HG02970 (cell line): ENCODE measurements around the gene PRSS56.
"Not testable (repeated sequence)": the region's sequence is repeated elsewhere in the genome, so short reads cannot be mapped to it uniquely, and the experiment has no call there.

ENCODE experiments used
- ATAC-seq: cut with Tn5 transposase; IDR thresholded peaks from one replicate; pipeline ENCODE4 v1.9.1; 2021; ENCODE audit warnings: mild to moderate bottlenecking, moderate library complexity, moderate number of reproducible peaks; ENCODE audit not compliant: unreplicated experiment, low FRiP score

PRSS56 gene

GRCh38 chr2:232523682-232524597 is 3.8 kb downstream of the PRSS56 start:
- ATAC-seq = no peak

DNA sequence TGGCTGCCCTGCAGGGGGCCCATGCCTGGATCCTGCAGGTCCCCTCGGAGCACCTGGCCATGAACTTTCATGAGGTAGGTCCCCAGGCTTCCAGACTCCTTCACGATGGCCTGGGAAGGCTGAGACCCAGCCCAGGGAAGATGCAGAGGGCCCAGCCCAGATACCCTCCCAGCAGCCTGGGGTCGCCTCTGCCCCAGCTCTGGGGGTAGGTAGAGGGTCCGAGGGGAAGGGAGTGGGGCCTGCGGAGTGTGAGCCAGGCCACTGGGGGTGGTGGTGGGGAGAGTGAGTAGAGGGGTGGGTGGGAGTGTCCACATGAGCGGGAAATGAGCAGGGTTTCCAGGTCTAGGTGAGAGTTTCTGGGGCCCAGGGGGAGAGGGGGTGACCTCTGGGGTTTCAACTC is 4.6 kb downstream of the PRSS56 start:
- ATAC-seq = no peak

DNA sequence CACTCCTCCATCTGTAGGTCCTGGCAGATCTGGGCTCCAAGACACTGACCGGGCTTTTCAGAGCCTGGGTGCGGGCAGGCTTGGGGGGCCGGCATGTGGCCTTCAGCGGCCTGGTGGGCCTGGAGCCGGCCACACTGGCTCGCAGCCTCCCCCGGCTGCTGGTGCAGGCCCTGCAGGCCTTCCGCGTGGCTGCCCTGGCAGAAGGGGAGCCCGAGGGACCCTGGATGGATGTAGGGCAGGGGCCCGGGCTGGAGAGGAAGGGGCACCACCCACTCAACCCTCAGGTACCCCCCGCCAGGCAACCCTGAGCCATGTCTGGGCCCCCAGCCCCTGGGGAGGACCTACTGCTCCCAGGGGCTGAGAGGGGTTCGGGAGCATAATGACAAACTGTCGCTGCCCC is 5.0 kb downstream of the PRSS56 start:
- no peak for ATAC-seq

DNA sequence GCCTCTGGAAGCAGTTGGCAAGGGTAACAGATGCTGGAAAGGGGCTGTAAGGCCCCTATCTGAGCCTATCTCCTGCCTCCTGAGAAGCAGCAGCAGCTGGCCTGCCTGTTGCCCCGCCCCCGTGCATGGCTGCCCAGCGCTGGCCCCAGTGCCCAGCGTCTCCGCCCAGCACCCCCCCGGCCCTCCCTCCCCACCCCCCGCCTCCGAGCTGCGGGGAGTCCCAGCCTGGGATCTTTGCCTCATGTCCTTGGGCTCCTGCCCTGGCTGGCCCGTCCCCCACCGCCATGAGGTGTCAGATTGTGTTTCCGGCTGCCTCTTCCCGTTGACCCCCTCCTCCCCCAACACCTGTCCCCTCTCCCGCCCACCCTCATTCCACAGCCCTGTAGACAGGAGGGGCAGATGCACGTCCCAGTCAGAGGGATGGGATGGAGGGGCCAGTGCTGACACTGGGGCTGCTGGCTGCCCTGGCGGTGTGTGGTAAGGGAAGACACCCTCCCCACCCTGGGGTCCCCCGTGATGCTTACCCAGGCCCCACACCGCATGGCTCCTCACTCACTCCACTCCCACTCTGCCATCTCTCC is 5.7 kb downstream of the PRSS56 start, which contains the start of gene CHRND:
Gene CHRND, plus strand, starts transcription at position 370 of the 581 bp plus-strand sequence. Its CDS starts 56 bp downstream, at position 426.
- no peak for ATAC-seq

DNA sequence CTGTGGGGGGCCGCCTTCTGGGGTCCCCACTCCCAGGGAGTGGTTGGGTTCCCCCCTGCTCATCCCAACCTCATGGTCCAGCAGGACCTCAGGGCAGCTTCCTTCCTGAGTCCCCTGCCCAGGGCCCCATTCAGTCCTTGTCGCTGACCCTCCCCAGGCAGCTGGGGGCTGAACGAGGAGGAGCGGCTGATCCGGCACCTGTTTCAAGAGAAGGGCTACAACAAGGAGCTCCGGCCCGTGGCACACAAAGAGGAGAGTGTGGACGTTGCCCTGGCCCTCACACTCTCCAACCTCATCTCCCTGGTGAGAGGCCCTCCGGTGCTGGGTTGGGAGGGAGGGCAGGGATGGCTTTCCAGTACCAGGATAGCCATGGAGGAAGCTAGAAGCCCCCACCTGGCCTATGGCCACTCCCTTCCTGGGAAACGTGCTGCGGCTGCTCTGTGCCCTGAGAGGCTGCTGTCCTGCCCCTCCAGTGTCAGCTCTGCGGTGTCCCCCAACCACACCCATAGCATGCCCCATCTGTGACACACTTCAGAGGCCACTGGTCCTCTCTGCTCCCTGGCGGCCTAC is 6.3 kb downstream of the PRSS56 start:
- ATAC-seq = no peak

DNA sequence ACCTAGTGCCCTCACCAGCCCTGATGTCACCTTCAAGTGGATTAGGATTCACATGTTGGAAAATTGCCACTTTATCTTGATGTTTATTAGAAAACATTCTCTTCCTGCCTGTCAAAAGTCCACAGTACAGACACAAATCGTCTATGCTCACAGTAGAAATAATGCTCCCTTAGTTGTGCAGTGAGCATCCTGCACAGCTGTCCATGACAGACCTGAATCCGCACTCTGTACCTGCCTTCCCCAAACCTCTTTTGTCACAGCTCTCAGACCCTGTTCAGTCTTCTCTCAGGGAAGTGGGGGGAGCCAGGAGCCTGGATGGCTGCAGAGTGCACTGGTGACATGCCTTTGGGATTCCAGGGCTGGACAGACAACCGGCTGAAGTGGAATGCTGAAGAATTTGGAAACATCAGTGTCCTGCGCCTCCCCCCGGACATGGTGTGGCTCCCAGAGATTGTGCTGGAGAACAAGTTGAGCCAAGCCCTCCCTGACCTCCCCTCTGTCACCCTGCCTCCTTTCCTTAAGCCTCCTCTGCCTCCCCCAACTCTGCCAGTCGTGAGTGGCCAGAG is 7.8 kb downstream of the PRSS56 start:
- ATAC-seq = no peak

- ATAC-seq = no peak
Observed at GRCh38 chr2:232528746-232529460, 8.7 kb downstream of the PRSS56 start.

DNA sequence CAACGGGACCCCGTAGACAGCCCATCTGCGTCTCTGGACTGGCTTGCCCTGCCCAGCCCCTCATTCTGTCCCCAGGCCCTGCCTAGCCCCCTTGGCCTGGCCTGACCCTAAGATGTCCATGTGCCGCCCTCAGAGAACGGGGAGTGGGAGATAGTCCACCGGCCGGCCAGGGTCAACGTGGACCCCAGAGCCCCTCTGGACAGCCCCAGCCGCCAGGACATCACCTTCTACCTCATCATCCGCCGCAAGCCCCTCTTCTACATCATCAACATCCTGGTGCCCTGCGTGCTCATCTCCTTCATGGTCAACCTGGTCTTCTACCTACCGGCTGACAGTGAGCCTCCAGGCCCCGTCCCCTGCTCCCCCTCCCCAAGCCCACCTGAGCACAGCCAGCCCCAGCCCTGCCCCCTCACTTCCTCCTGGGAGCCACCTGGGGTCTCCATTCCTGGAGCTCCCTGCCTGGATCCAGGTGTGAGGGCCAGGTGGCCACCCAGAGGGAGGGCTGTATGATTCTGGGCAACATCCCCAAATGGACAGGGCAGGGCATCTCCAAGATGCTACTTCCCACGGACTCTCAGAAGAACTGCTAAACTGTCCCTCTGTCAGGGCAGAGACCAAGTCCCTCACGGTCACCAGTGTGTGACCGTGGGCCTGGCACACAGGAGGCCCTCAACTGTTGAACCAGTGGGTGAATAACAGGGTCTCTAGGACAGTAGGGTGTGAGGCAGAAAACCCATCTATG is 9.8 kb downstream of the PRSS56 start:
- ATAC-seq = no peak

DNA sequence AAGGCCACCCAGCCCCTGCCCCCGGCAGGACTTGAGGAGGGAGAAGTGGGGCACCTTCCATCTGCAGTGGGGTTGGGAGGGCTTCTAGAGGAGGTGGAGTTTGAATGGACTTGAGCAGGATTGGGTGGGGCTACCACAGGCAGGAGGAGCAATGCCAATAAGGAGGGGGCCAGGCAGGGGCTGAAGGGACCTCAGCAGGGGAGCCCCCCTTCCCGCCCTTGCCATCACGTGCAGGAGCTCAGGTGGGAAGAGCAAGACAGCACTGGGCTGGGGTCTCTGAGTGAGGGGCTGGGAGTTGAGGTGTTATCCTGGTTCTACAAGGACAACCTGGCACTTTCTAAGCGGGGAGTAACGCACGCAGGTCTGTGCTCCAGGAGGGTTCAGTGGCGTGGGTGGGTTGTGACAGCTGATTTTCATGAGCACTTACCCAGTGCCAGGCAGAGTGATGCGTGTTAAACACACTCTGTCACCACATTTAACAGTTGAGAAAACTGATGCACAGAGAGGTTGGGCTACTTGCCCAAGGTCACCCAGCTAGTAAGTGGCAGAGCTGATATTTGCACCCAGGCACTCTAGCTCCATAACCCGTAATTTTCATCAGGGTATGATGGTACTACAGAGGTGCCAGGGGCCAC is 10.6 kb downstream of the PRSS56 start:
- ATAC-seq = no peak

DNA sequence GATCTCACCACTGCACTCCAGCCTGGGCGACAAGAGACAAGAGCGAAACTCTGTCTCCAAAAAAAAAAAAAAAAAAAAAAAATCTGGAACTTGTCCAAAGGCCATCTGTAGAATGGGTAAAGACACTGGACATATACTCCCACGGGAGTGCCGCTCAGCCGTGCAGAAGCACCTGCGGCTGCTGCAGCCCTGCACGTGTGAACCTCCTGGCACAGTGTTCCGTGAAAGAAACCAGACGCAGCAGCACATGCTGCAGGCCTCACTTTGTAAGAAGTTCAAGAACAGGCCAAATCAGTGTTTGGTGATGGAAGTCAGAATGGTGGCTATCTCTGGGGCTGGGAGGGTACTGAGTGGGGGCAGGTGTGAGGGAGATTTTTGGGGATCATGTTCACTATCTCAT is 12.2 kb downstream of the PRSS56 start:
- no peak for ATAC-seq

DNA sequence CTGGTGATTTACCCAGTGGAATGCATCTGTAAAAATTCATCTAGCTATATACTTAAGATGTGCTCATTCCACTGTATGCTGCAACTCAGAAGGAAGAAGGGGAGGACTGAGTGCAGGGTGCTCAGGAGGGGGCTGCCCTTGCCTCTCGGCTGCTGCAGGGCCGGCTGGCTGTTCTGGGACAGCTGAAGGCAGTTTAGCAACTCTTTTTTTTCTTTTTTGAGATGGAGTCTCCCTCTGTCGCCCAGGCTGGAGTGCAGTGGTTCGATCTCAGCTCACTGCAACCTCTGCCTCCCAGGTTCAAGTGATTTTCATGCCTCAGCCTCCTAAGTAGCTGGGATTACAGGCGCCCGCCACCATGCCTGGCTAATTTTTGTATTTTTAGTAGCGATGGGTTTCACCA is 12.6 kb downstream of the PRSS56 start:
- not testable (repeated sequence) for ATAC-seq

GRCh38 chr2:232533944-232534710 is 13.9 kb downstream of the PRSS56 start:
- no peak for ATAC-seq

DNA sequence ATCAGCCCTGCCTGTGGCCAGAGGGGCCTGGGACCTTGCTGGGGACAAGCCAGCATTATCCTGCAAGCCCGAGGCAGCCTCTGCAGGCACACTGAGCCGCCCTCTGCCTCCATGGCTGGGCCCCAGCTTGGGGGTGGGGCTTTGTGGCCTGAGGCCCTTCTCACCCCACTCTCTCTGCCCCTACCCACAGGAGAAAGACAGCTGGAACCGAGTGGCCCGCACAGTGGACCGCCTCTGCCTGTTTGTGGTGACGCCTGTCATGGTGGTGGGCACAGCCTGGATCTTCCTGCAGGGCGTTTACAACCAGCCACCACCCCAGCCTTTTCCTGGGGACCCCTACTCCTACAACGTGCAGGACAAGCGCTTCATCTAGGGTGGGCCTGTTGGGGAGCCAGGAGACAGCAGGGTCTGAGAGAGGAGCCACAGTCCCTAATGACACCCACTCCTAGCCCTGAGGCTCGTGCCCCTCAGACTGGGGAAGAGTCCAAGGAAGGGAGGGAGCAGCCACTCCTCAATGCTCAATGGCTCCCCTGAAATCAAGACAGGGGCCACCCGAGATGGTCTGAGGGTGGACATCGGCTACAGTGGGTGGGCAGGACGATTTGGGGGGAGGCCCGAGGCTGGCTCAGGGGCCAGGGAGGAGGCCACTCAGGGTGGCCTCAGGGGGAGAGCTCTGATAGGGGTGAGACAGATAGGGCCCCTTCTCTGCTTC is 14.9 kb downstream of the PRSS56 start:
- ATAC-seq = no peak

- no peak for ATAC-seq
Observed at GRCh38 chr2:232535761-232536530, 15.8 kb downstream of the PRSS56 start.

GRCh38 chr2:232537079-232537478 is 16.9 kb downstream of the PRSS56 start:
- ATAC-seq = no peak

GRCh38 chr2:232537499-232537898 is 17.3 kb downstream of the PRSS56 start:
- ATAC-seq = no peak

- ATAC-seq = no peak
Observed at GRCh38 chr2:232538671-232539070, 18.5 kb downstream of the PRSS56 start.
